IMR-90 (cell line): ENCODE data around the gene WNT6. TPM values are rescaled to one million over a fixed set of nuclear protein-coding genes. Genes with fewer than 3 reads are reported as not detected.

ENCODE experiments used
- ATAC-seq: fragments of 200-7000 bp; cut with Tn5 transposase; 2 replicates; pipeline ENCODE4 v1.9.1; 2020; ENCODE audit warnings: low read depth, mild to moderate bottlenecking, moderate library complexity
- BruUV-seq: library from RNA; stranded (reverse); fragments of 400-500 nt; replicated peaks from 2 replicates; lab custom pipeline; 2021; lab: Mats Ljungman, UMichigan
- CTCF ChIA-PET: fragments of 300-600 bp; formaldehyde crosslinking; extraction: SDS; loops from one replicate; lab custom pipeline; 2021; ENCODE audit warnings: antibody characterized with exemption; lab: Yijun Ruan, JAX
- POLR2A ChIA-PET: fragments of 300-600 bp; sonication (Branson Sonifier 250); formaldehyde crosslinking; loops from one replicate; lab custom pipeline; 2022; ENCODE audit warnings: antibody characterized with exemption; ENCODE audit not compliant: unreplicated experiment; lab: Charles Lee
- DNase-seq: peaks from one replicate; pipeline ENCODE4 v3.0.0; 2013
- H2AFZ ChIP-seq: replicated peaks from 2 replicates; pipeline ENCODE3; 2013; ENCODE audit warnings: low read length, mild to moderate bottlenecking; ENCODE audit not compliant: poor library complexity
- H2AK5ac ChIP-seq: 2 replicates; pipeline ENCODE4 v1.6.1; 2013; ENCODE audit warnings: low read depth, low read length, inconsistent platforms
- H2AK9ac ChIP-seq: replicated peaks from 2 replicates; pipeline ENCODE3; 2013; ENCODE audit warnings: mild to moderate bottlenecking, low read depth, low read length, moderate library complexity; ENCODE audit not compliant: poor library complexity
- H2BK120ac ChIP-seq: 2 replicates; pipeline ENCODE4 v1.6.1; 2013; ENCODE audit warnings: low read depth, low read length, inconsistent platforms
- H2BK15ac ChIP-seq: 3 replicates; pipeline ENCODE4 v1.6.1; 2013; ENCODE audit warnings: low read depth, low read length, inconsistent platforms
- H2BK20ac ChIP-seq: 2 replicates; pipeline ENCODE4 v1.6.1; 2013; ENCODE audit warnings: low read depth, mild to moderate bottlenecking, inconsistent platforms, low read length, moderate library complexity
- H2BK5ac ChIP-seq: 2 replicates; pipeline ENCODE4 v1.6.1; 2013; ENCODE audit warnings: mild to moderate bottlenecking, low read depth, low read length, inconsistent platforms; ENCODE audit not compliant: poor library complexity, severe bottlenecking
- H3K14ac ChIP-seq: replicated peaks from 2 replicates; pipeline ENCODE4 v1.6.1; 2013; ENCODE audit warnings: low read depth, low read length, inconsistent platforms
- H3K18ac ChIP-seq: 2 replicates; pipeline ENCODE4 v1.6.1; 2013; ENCODE audit warnings: low read depth, low read length, control low read depth
- H3K23ac ChIP-seq: 2 replicates; pipeline ENCODE4 v1.6.1; 2013; ENCODE audit warnings: low read depth, low read length, inconsistent platforms
- H3K27ac ChIP-seq: 2 replicates; pipeline ENCODE4 v1.5.1; 2013; ENCODE audit warnings: mild to moderate bottlenecking, control low read depth, low read length; ENCODE audit not compliant: insufficient read depth
- H3K27me3 ChIP-seq: 2 replicates; pipeline ENCODE4 v1.6.1; 2013; ENCODE audit warnings: low read length; ENCODE audit not compliant: control insufficient read depth, insufficient read depth
- H3K36me3 ChIP-seq: 2 replicates; pipeline ENCODE4 v1.6.1; 2013; ENCODE audit warnings: low read length, mixed read lengths; ENCODE audit not compliant: control insufficient read depth, insufficient read depth
- H3K4ac ChIP-seq: 2 replicates; pipeline ENCODE4 v1.6.1; 2013; ENCODE audit warnings: low read depth, low read length, inconsistent platforms
- H3K4me1 ChIP-seq: 2 replicates; pipeline ENCODE4 v1.6.1; 2013; ENCODE audit warnings: low read length, mixed read lengths; ENCODE audit not compliant: control insufficient read depth, insufficient read depth
- H3K4me2 ChIP-seq: 2 replicates; pipeline ENCODE4 v1.6.1; 2013; ENCODE audit warnings: low read depth, mild to moderate bottlenecking, control low read depth, low read length, moderate library complexity
- H3K4me3 ChIP-seq: 2 replicates; pipeline ENCODE4 v1.5.1; 2013; ENCODE audit warnings: low read depth, mild to moderate bottlenecking, control low read depth, low read length, moderate library complexity; ENCODE audit not compliant: insufficient read depth
- H3K56ac ChIP-seq: 2 replicates; pipeline ENCODE4 v1.6.1; 2013; ENCODE audit warnings: low read length, inconsistent platforms; ENCODE audit not compliant: insufficient read depth; ENCODE audit errors: extremely low read depth
- H3K79me1 ChIP-seq, 2 experiments: 2 replicates each; pipeline ENCODE4 v1.6.1; 2013; ENCODE audit warnings: low read length in 2 of 2, inconsistent platforms in 1 of 2, low read depth in 1 of 2
- H3K9ac ChIP-seq: 2 replicates; pipeline ENCODE4 v1.6.1; 2013; ENCODE audit warnings: low read depth, low read length, control low read depth
- H3K9me1 ChIP-seq: 2 replicates; pipeline ENCODE4 v1.6.1; 2013; ENCODE audit warnings: low read length, inconsistent platforms; ENCODE audit not compliant: insufficient read depth
- H3K9me3 ChIP-seq: 2 replicates; pipeline ENCODE4 v1.6.1; 2013; ENCODE audit warnings: low read length; ENCODE audit not compliant: control insufficient read depth, insufficient read depth
- H4K20me1 ChIP-seq: 2 replicates; pipeline ENCODE4 v1.6.1; 2013; ENCODE audit warnings: low read length, inconsistent platforms; ENCODE audit not compliant: insufficient read depth
- H4K5ac ChIP-seq: 2 replicates; pipeline ENCODE4 v1.6.1; 2013; ENCODE audit warnings: mild to moderate bottlenecking, low read depth, low read length, control low read depth
- H4K8ac ChIP-seq, 2 experiments: 2 replicates each; pipeline ENCODE4 v1.6.1; 2013; ENCODE audit warnings: low read depth in 2 of 2, low read length in 2 of 2, control low read depth in 1 of 2, inconsistent platforms in 1 of 2
- H4K91ac ChIP-seq: 2 replicates; pipeline ENCODE4 v1.6.1; 2013; ENCODE audit warnings: low read depth, low read length, inconsistent platforms; ENCODE audit not compliant: insufficient read depth
- MAZ ChIP-seq: IDR thresholded peaks from 2 replicates; pipeline ENCODE4 v1.6.1; 2012; ENCODE audit warnings: low read depth, mild to moderate bottlenecking, low read length, improper control_type of control experiment, moderate library complexity, borderline replicate concordance
- MXI1 ChIP-seq: IDR thresholded peaks from 2 replicates; pipeline ENCODE4 v1.6.1; 2012; ENCODE audit warnings: low read depth, mild to moderate bottlenecking, low read length, moderate library complexity, borderline replicate concordance
- RAD21 ChIP-seq: IDR thresholded peaks from 2 replicates; pipeline ENCODE4 v1.6.1; 2012; ENCODE audit warnings: low read length, improper control_type of control experiment
- SMC3 ChIP-seq: fragments of 150-350 bp; IDR thresholded peaks from 2 replicates; pipeline ENCODE4 v1.6.1; 2016; ENCODE audit warnings: low read depth, mild to moderate bottlenecking, antibody characterized with exemption, low read length, moderate library complexity
- USF2 ChIP-seq: fragments of 150-350 bp; IDR thresholded peaks from 2 replicates; pipeline ENCODE4 v1.6.1; 2017; ENCODE audit warnings: mild to moderate bottlenecking, antibody characterized with exemption, low read length, low read depth
- WGBS, 2 experiments: methylation state at CpG; one replicate each; pipeline versions ENCODE4 v1.1.5 to v1.1.7; 2013; ENCODE audit warnings: missing lambda C conversion rate in 2 of 2; ENCODE audit not compliant: insufficient read length in 1 of 2; ENCODE audit errors: extremely low coverage in 2 of 2; 5-methylcytosine and 5-hydroxymethylcytosine counted together
- dilution Hi-C: fragments of 300-500 bp; cut with HindIII; formaldehyde crosslinking; loops from one replicate; pipeline ENCODE4 v1.14.3; 2018; ENCODE audit warnings: low sequenced_read_pairs; ENCODE audit not compliant: unreplicated experiment
- in situ Hi-C: fragments of 300-500 bp; cut with MboI; formaldehyde crosslinking; loops from 3 replicates; pipeline ENCODE4 v1.14.3; 2019; ENCODE audit warnings: low sequenced_read_pairs, inconsistent platforms, mixed read lengths
- intact Hi-C: fragments of 100-400 bp; cut with micrococcal nuclease; formaldehyde crosslinking; loops from 2 replicates; pipeline ENCODE4 v1.10.0; 2022
- polyA plus RNA-seq, 3 experiments: library from polyadenylated mRNA; depleted of rRNA; stranded (reverse); fragments of >200 nt; gene quantifications; 2 replicates each; pipeline ENCODE4 v1.2.3, GENCODE V29; 2012; ENCODE audit warnings: low replicate concordance in 1 of 3
- total RNA-seq: library from RNA; depleted of rRNA; stranded (reverse); fragments of >200 nt; gene quantifications from 2 replicates; pipeline ENCODE4 v1.2.3, GENCODE V29; 2012

Gene WNT6
- total and polyA plus RNA-seq, 2 of the 4 experiments (the other 2 are of a cell fraction), result not detected

- H2BK5ac ChIP-seq, result no peak overlapping the region
- intact Hi-C loops (no loop called here), in situ Hi-C loops (no loop called here), dilution Hi-C loops (no loop called here)
- H3K9ac ChIP-seq, result no peak overlapping the region
- H2AK9ac ChIP-seq, result no peak overlapping the region
- H3K4ac ChIP-seq, result no peak overlapping the region
- H2BK15ac ChIP-seq, result no peak overlapping the region
- DNase-seq (no peak), ATAC-seq (no peak)
- CTCF ChIA-PET, result interaction anchor here (0.6 to 1.5 kb wide), 2 partner anchors 19 to 30 kb away, joined by 3 to 5 read pairs; no protein-coding TSS in a partner anchor
- H3K4me1 ChIP-seq, result no peaks in the 10 kb centered on the region
- no peak overlapping the region for H3K4me2 ChIP-seq
- no peak overlapping the region for H3K23ac ChIP-seq
- POLR2A ChIA-PET, result interaction anchor here (0.5 kb wide), 1 partner anchor 333 kb away, joined by 5 read pairs; no protein-coding TSS in a partner anchor
- H2AK5ac ChIP-seq, result no peak overlapping the region
- BruUV-seq, result no TSS peak
- H4K91ac ChIP-seq, result no peak overlapping the region
- no peak overlapping the region for H3K27ac ChIP-seq
- no peaks in the 10 kb centered on the region; the same call in 1 of the 2 replicates for H3K9me1 ChIP-seq
- no peak overlapping the region for H2AFZ ChIP-seq
- TF ChIP-seq RAD21 (no peak), SMC3 (no peak), USF2 (no peak), MXI1 (no peak), MAZ (no peak)
- WGBS, 2 experiments, result no CpG with 5 or more reads among the region's 16 CpGs
- no peaks in the 10 kb centered on the region for H3K79me1 ChIP-seq
- no peak overlapping the region for H3K18ac ChIP-seq
- no peak overlapping the region for H4K8ac ChIP-seq
- no peaks in the 10 kb centered on the region; the same call in 1 of the 2 replicates for H4K20me1 ChIP-seq
- H3K36me3 ChIP-seq, result no peaks in the 10 kb centered on the region
- peaks cover 1% of the 10 kb centered on the region; the same call in 1 of the 2 replicates for H3K9me3 ChIP-seq
- H3K27me3 ChIP-seq, result peaks cover 88% of the 10 kb centered on the region
- no peak overlapping the region for H2BK120ac ChIP-seq
- no peak overlapping the region for H3K4me3 ChIP-seq
- H2BK20ac ChIP-seq, result no peak overlapping the region
- H3K56ac ChIP-seq, result no peak overlapping the region
- no peak overlapping the region for H3K14ac ChIP-seq
- no peak overlapping the region for H4K5ac ChIP-seq
Measured at GRCh38 chr2:218878926-218879761, 19.5 kb downstream of the WNT6 start.
